ENCODE results near the gene BTBD10.

BTBD10 gene

GRCh38 chr11:13346470-13346869, 116.6 kb downstream of the BTBD10 start:
- H3K4me3 ChIP-seq (replicated peaks; ENCODE audit: low read depth, low read length): no peak overlapping the region
- DNase-seq (ENCODE audit: low read depth): no peak
- TF ChIP-seq CTCF (IDR thresholded peaks at IDR 0.05; ENCODE audit: low read length, missing control alignments): no peak

GRCh38 chr11:13344818-13345217, 118.2 kb downstream of the BTBD10 start:
- DNase-seq (ENCODE audit: low read depth): no peak
- H3K4me3 ChIP-seq (replicated peaks; ENCODE audit: low read depth, low read length): no peak overlapping the region
- no peak for TF ChIP-seq CTCF (IDR thresholded peaks at IDR 0.05; ENCODE audit: low read length, missing control alignments)

- H3K4me3 ChIP-seq (replicated peaks; ENCODE audit: low read depth, low read length): no peak overlapping the region
- peak; percentile 85 for DNase-seq (ENCODE audit: low read depth)
- TF ChIP-seq CTCF (IDR thresholded peaks at IDR 0.05; ENCODE audit: low read length, missing control alignments): peak; percentile 89
Measured at GRCh38 chr11:13343931-13344717, 118.9 kb downstream of the BTBD10 start.

- no peak for DNase-seq (ENCODE audit: low read depth)
- no peak overlapping the region for H3K4me3 ChIP-seq (replicated peaks; ENCODE audit: low read depth, low read length)
- TF ChIP-seq CTCF (IDR thresholded peaks at IDR 0.05; ENCODE audit: low read length, missing control alignments): no peak
Measured at GRCh38 chr11:13343067-13343466, 120.0 kb downstream of the BTBD10 start.

GRCh38 chr11:13341026-13341425, 122.0 kb downstream of the BTBD10 start:
- no peak overlapping the region for H3K4me3 ChIP-seq (replicated peaks; ENCODE audit: low read depth, low read length)
- no peak for DNase-seq (ENCODE audit: low read depth)
- TF ChIP-seq CTCF (IDR thresholded peaks at IDR 0.05; ENCODE audit: low read length, missing control alignments): no peak

GRCh38 chr11:13339195-13340153, 123.5 kb downstream of the BTBD10 start:
- H3K4me3 ChIP-seq (replicated peaks; ENCODE audit: low read depth, low read length): no peak overlapping the region
- peak; percentile 93 for DNase-seq (ENCODE audit: low read depth)
- no peak for TF ChIP-seq CTCF (IDR thresholded peaks at IDR 0.05; ENCODE audit: low read length, missing control alignments)
